ENCODE results near the gene SMCO3.
"Not testable (repeated sequence)": the region's sequence is repeated elsewhere in the genome, so short reads cannot be mapped to it uniquely, and the experiment has no call there.

The SMCO3 gene

GRCh38 chr12:14774074-14774905, 39.7 kb downstream of the SMCO3 start:
- peak; percentile 85 for DNase-seq

GRCh38 chr12:14773685-14774073, 40.3 kb downstream of the SMCO3 start:
- DNase-seq: no peak

DNA sequence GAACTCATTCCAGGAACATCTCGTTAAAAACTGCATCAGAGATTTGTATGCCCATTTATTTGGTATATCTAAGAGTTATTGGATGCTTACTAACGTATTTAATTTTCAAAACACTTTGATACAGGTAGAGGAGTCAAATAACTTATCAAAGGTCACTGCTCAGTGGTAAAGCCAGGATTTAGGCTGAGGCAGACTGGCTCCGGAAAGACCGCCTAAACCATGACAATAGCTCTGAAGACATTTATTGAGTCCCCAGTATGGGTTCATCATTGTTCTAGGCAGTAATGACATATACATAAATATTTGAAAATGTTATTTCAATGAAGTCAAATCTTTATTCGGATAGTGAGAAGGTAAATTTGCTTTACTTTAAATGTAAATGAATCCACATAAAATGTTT, 41.0 kb downstream of the SMCO3 start:
- DNase-seq: no peak

GRCh38 chr12:14771651-14772137, 42.3 kb downstream of the SMCO3 start:
- peak; percentile 38 for DNase-seq

DNA sequence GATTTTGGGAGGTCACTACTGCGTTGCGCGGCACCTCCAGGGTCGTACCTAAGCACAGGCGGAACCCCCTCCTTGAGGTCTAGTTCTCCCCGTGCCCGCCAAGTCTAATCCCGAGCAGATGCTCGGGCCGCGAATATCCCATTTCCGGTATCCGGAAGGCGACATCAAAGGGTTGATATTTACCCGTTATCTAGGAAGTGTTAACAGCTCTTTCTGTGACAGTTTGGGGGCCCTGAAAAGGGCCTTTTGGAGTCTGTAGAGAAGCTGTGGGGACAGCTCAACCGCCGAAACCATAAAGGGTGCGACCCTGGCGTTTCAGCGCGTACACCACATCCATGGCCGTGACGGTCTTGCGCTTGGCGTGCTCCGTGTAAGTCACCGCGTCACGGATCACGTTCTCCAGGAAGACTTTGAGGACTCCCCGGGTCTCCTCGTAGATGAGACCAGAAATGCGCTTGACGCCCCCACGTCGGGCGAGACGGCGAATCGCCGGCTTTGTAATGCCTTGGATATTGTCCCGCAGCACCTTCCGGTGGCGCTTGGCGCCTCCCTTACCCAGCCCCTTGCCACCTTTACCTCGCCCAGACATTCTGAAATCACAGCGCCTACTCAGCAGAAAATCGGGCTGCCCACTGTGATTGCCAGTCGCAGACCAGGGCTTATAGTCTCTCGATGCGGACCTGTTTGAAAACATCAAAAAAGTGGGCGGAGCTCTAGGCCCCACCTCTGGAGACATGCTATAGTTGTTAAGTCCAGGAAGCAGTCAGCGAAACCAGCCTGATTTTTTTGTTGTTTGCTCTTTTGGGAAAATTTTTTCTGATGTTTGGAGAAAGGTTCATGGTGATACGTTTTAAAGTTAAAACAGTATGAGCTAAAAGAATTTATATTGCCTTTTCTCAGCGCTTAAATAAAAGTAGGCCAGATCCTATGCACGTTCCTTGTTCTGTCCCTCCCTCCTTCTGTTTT, 43.2 kb downstream of the SMCO3 start:
- DNase-seq: peak; percentile 93

- DNase-seq: peak; percentile 82
These were observed 44.0 kb downstream of the SMCO3 start for GRCh38 chr12:14769969-14770495.

DNA sequence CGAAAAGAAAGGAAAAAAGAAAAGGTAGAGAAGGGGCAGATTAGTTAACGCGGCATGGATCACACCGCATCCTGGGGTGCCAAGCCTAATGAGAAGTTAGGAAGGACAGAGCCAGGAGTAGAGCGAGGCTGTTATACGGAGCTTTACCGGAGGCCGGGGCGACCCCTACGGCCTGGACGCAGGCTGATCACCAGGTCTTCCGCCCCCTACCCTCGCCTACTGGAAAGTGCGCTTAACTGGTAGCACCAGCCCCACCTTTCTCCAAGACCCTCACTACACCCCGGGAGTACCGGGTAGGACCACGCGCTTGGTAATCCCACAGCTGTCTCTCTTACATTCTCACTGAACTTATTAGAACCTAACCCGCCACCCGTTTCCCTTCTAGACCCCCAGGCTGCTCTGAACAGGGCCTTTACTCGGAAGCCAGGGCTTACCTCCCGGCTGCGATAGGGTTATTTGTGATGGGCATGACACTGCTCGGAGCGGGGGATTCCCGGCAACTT, 44.5 kb downstream of the SMCO3 start:
- no peak for DNase-seq

DNA sequence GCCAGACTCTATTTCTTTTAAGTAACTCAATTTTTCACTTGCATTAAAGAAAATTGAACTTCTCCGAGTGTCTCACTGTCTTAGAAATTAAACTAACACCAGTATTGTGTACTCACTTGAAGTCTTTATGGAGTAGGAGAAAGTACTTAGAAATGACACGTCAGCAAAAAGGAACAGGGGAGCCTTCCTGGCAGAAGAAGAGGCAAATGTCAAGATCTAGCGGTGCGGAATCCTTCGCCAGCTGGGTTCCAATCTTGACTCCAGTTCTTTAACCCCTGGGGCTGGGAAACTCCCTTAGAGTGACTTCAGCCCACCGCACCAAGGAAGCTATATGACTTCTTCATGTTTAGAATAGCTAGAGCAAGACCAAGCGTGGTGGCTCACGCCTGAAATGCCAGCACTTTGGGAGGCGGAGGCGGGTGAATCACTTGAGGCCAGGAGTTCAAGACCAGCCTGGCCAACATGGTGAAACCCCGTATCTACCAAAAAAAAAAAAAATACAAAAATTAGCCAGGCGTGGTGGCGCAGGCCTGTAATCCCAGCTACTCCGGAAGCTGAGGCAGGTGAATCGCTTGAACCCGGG, 45.1 kb downstream of the SMCO3 start:
- DNase-seq: no peak

- DNase-seq: no peak
These were observed 46.4 kb downstream of the SMCO3 start for GRCh38 chr12:14767617-14768016.

DNA sequence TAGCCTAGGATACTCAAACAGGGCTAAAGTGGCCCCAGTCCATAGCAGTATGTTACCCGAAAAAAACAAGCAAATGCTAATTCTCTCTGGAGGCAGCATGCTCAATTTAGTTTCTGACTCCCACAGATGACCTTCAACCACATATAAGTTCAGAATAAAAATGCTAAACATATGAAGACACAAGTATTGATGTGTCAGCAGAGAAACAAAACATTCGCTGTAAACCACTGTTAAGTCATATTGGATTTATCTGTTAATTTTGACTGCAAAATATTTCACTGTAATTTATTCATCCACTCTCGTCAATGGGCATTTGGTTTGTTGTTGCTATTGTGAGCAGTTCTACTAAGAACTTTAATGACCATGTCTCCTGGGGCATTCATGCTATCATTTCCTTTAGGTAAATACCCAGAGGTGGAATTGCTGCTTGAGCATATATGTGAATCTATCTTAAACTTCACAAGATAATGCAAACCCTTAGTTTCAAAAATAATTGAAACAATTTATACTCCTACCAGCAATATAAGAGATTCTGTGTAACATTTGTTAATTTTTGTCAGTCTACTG, 47.2 kb downstream of the SMCO3 start:
- DNase-seq: no peak

DNA sequence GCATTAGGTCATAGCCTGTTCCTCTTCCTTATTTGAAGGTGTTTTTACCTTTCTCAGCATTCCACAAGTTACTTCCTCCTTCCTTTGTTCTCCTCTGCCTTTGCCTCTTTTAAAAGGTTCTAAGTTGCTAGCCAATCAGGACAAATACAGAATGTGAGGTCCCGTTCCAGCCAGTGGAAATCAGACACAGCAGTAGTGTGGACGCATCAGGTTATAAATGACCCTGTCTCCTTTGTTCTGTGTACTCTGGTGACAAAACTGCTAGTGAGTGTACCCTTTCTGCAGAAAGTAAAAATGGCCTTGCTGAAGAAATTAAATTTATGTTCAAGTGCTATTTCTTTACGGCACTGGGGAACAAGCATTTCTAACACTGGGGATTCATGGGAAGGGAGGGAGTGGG, 48.0 kb downstream of the SMCO3 start:
- not testable (repeated sequence) for DNase-seq

DNA sequence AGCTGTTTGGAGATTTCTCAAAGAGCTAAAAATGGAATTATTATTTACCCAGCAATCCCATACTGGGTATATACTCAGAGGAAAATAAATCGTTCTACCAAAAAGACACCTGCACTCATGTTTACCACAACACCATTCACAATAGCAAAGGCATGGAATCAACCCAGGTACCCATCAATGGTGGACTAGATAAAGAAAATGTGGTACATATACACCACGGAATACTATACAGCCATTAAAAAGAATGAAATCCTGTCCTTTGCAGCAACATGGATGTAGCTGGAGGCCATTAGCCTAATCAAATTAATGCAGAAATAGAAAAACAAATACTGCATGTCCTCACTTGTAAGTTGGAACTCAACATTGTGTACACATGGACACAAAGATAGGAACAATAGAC, 48.6 kb downstream of the SMCO3 start:
- DNase-seq: no peak

GRCh38 chr12:14759711-14760280, 54.2 kb downstream of the SMCO3 start:
- not testable (repeated sequence) for DNase-seq

- DNase-seq: no peak
These were observed 57.4 kb downstream of the SMCO3 start for GRCh38 chr12:14756334-14757143.
